ENCODE results near the gene STK11.

DNA sequence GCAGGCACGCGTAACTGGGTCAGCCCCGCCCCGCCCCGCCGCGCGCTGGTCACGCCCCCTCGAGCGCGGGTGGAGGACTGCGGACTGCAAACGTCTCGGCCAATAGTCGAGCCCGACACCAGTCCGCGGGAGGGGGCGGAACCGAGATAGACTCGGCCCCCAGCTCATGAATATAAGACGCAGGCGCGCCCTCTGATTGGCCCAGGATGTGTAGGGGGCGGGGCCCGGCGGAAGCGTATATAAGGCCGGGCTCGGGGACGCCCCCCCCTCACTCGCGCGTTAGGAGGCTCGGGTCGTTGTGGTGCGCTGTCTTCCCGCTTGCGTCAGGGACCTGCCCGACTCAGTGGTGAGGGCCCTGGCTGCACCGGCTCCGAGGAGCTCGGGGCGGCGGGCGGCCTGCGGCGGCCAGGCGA is 63.5 kb downstream of the STK11 start, which contains the start of gene CIRBP:
- TF ChIP-seq, protein P1, sequence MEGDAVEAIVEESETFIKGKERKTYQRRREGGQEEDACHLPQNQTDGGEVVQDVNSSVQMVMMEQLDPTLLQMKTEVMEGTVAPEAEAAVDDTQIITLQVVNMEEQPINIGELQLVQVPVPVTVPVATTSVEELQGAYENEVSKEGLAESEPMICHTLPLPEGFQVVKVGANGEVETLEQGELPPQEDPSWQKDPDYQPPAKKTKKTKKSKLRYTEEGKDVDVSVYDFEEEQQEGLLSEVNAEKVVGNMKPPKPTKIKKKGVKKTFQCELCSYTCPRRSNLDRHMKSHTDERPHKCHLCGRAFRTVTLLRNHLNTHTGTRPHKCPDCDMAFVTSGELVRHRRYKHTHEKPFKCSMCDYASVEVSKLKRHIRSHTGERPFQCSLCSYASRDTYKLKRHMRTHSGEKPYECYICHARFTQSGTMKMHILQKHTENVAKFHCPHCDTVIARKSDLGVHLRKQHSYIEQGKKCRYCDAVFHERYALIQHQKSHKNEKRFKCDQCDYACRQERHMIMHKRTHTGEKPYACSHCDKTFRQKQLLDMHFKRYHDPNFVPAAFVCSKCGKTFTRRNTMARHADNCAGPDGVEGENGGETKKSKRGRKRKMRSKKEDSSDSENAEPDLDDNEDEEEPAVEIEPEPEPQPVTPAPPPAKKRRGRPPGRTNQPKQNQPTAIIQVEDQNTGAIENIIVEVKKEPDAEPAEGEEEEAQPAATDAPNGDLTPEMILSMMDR (IDR thresholded peaks at IDR 0.05) = peak in 1 of 3 donors; percentile 56
- peak; percentile 97 for TF ChIP-seq POLR2A (IDR thresholded peaks at IDR 0.05)

Data from breast epithelium (tissue), 3 donors.